ENCODE results near the gene CIDEB. TPM values are rescaled to one million over a fixed set of nuclear protein-coding genes. Genes with fewer than 3 reads are reported as not detected.

CIDEB gene
- polyA plus RNA-seq, 3 donors, result 36.4 to 126 (median 63.8) TPM

- Histone ChIP-seq H3K27ac (ENCODE audit: low read depth in 1 of 2, low read length in 2 of 2) (no peak overlapping the region), H3K36me3 (replicated peaks in 1 of 2; ENCODE audit: control insufficient read depth in 1 of 2, insufficient read depth in 2 of 2, low read length in 2 of 2) (peaks cover 42 to 80% of the 10 kb centered on the region in 2 donors), H4K20me1 (ENCODE audit: insufficient read depth, low read length) (no peaks in the 10 kb centered on the region), H3K79me2 (ENCODE audit: insufficient read depth, low read length) (no peaks in the 10 kb centered on the region), H3K4me2 (replicated peaks; ENCODE audit: extremely low read depth, low read length, poor library complexity, severe bottlenecking) (no peak overlapping the region), H3K4me3 (replicated peaks in 1 of 3; ENCODE audit: low read depth in 2 of 3, low read length in 3 of 3) (no peak overlapping the region), H3K27me3 (ENCODE audit: control insufficient read depth in 2 of 2, insufficient read depth in 2 of 2, low read length in 2 of 2) (no peaks in the 10 kb centered on the region), H3K4me1 (ENCODE audit: control insufficient read depth in 1 of 2, insufficient read depth in 2 of 2, low read length in 2 of 2) (no peaks in the 10 kb centered on the region), H3K9me3 (replicated peaks in 1 of 2; ENCODE audit: control insufficient read depth in 1 of 2, insufficient read depth in 1 of 2, low read length in 2 of 2) (no peaks in the 10 kb centered on the region), H2AFZ (ENCODE audit: insufficient read depth, low read depth, low read length, poor library complexity, severe bottlenecking) (no peak overlapping the region), H3K9ac (ENCODE audit: insufficient read depth, low read length, poor library complexity, severe bottlenecking) (no peak overlapping the region)
- no peak for DNase-seq
- no peaks in the 10 kb centered on the region for H3K4me1 Mint-ChIP-seq
- H3K27ac Mint-ChIP-seq, result no peak overlapping the region
- H3K4me3 Mint-ChIP-seq, result no peak overlapping the region
- peaks cover 66 to 81% of the 10 kb centered on the region in 2 donors for H3K36me3 Mint-ChIP-seq
- intact Hi-C loops (cut with micrococcal nuclease), result no loop called here
- TF ChIP-seq, protein P1, sequence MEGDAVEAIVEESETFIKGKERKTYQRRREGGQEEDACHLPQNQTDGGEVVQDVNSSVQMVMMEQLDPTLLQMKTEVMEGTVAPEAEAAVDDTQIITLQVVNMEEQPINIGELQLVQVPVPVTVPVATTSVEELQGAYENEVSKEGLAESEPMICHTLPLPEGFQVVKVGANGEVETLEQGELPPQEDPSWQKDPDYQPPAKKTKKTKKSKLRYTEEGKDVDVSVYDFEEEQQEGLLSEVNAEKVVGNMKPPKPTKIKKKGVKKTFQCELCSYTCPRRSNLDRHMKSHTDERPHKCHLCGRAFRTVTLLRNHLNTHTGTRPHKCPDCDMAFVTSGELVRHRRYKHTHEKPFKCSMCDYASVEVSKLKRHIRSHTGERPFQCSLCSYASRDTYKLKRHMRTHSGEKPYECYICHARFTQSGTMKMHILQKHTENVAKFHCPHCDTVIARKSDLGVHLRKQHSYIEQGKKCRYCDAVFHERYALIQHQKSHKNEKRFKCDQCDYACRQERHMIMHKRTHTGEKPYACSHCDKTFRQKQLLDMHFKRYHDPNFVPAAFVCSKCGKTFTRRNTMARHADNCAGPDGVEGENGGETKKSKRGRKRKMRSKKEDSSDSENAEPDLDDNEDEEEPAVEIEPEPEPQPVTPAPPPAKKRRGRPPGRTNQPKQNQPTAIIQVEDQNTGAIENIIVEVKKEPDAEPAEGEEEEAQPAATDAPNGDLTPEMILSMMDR (IDR thresholded peaks at IDR 0.05), result no peak
- H3K27me3 Mint-ChIP-seq (ENCODE audit: low read depth in 3 of 3), result peaks cover 0 to 2% (median 1%) of the 10 kb centered on the region in 3 donors
- WGBS (ENCODE audit: insufficient coverage), result over 99% methylated on average over 10 of the region's 16 CpGs
- H3K9me3 Mint-ChIP-seq, result no peaks in the 10 kb centered on the region
Observed at GRCh38 chr14:24259282-24260025, 48.3 kb downstream of the CIDEB start.

DNA sequence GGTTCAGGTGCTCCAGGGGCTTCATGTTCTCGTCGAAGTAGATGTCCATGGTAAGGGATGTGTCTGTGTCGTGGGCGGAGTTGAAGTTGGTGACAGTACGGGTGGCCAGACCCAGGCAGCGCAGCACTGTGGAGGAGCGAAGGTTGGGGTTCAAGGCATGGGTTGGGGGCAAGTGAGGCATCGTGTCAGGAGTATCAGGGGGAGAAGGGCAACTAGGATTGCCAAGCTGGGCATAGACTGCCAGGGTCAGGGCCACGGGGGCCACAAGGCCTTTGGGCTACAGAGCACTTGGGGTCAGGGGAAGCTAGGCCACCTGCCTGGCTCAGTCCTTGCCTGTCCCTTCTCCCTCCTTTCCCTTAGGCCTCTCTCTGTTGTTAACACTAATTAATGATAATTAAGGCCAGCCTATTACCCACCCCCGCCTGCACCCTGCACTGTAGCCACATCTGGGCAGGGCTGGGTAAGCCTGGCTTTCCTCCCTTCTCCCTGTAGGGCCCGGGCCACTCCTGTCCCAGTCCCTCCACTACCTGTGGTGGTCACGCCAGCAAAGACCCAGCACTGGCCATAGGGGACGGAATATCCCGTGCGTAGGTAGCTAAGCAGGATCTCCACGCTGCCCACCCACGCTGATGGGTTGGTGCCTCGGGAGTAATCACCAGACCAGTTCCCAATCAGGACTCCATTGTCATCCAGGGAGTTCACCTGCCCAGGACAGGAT lies 49.1 kb downstream of the CIDEB start:
- peak overlapping the region in 3 of 7 donors; percentile 27 to 70 (median 59) for H3K27ac Mint-ChIP-seq
- no peak for DNase-seq
- peaks cover 68 to 81% of the 10 kb centered on the region in 2 donors for H3K36me3 Mint-ChIP-seq
- intact Hi-C loops (cut with micrococcal nuclease), result no loop called here
- TF ChIP-seq, protein P1 (IDR thresholded peaks at IDR 0.05), result no peak
- peaks cover 0 to 3% (median 0%) of the 10 kb centered on the region in 3 donors for H3K27me3 Mint-ChIP-seq (ENCODE audit: low read depth in 3 of 3)
- no peaks in the 10 kb centered on the region for H3K4me1 Mint-ChIP-seq
- no peaks in the 10 kb centered on the region for H3K27me3 ChIP-seq (ENCODE audit: control insufficient read depth in 2 of 2, insufficient read depth in 2 of 2, low read length in 2 of 2)
- no peak overlapping the region for H3K27ac ChIP-seq (ENCODE audit: low read depth in 1 of 2, low read length in 2 of 2)
- H3K4me3 Mint-ChIP-seq, result no peak overlapping the region
- H3K4me2 ChIP-seq (replicated peaks; ENCODE audit: extremely low read depth, low read length, poor library complexity, severe bottlenecking), result no peak overlapping the region
- H3K4me1 ChIP-seq (ENCODE audit: control insufficient read depth in 1 of 2, insufficient read depth in 2 of 2, low read length in 2 of 2), result no peaks in the 10 kb centered on the region
- no peak overlapping the region for H3K4me3 ChIP-seq (replicated peaks in 1 of 3; ENCODE audit: low read depth in 2 of 3, low read length in 3 of 3)
- no peak overlapping the region for H2AFZ ChIP-seq (ENCODE audit: insufficient read depth, low read depth, low read length, poor library complexity, severe bottlenecking)
- no peaks in the 10 kb centered on the region for H4K20me1 ChIP-seq (ENCODE audit: insufficient read depth, low read length)
- no peaks in the 10 kb centered on the region for H3K79me2 ChIP-seq (ENCODE audit: insufficient read depth, low read length)
- H3K9ac ChIP-seq (ENCODE audit: insufficient read depth, low read length, poor library complexity, severe bottlenecking), result no peak overlapping the region
- peaks cover 44 to 80% of the 10 kb centered on the region in 2 donors for H3K36me3 ChIP-seq (replicated peaks in 1 of 2; ENCODE audit: control insufficient read depth in 1 of 2, insufficient read depth in 2 of 2, low read length in 2 of 2)
- H3K9me3 Mint-ChIP-seq, result no peaks in the 10 kb centered on the region
- no peaks in the 10 kb centered on the region for H3K9me3 ChIP-seq (replicated peaks in 1 of 2; ENCODE audit: control insufficient read depth in 1 of 2, insufficient read depth in 1 of 2, low read length in 2 of 2)
- WGBS (ENCODE audit: insufficient coverage), result 99% methylated on average over 12 of the region's 18 CpGs
